ENCODE measurements around the gene SLC48A1.

Gene SLC48A1

GRCh38 chr12:47828976-47829482 is 56.0 kb downstream of the SLC48A1 start:
- peak; percentile 70 for DNase-seq

GRCh38 chr12:47829584-47829983 is 56.5 kb downstream of the SLC48A1 start:
- no peak for DNase-seq

Measured in eye (tissue), 1 donor.